Stimulated activated CD8-positive, alpha-beta memory T cell treated with anti-CD3 and anti-CD28 coated beads, Interleukin-4, amount 100 ng/mL, for 1 hour (primary cell): ENCODE results near the gene NTRK2.
"Not testable (repeated sequence)": the region's sequence is repeated elsewhere in the genome, so short reads cannot be mapped to it uniquely, and the experiment has no call there.

ENCODE experiments used
- DNase-seq, 2 donors: peaks; one replicate each; pipeline ENCODE4 v3.0.0-alpha.2; 2020; ENCODE audit warnings: low read depth in 2 of 2, low spot score in 1 of 2

Gene NTRK2

DNA sequence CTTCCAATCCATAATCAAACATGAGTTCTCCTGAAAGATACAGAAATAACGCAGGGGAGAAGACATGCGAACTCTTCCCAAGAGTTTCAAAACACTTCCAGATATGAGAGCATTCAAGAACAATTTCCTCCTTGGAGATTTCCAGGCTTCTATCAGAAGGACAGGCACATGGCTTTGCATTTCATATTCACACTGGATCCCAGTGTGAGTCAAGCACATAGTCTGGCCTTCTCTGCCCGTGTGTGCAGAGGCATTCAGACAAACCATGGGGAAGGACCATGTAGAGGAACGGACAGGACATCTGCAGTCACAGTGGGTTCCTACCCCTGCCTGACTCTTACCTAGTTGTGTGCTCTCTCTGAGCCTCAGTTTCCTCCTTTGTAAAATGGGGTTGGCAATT, 384.5 kb downstream of the NTRK2 start:
- no peak for DNase-seq

DNA sequence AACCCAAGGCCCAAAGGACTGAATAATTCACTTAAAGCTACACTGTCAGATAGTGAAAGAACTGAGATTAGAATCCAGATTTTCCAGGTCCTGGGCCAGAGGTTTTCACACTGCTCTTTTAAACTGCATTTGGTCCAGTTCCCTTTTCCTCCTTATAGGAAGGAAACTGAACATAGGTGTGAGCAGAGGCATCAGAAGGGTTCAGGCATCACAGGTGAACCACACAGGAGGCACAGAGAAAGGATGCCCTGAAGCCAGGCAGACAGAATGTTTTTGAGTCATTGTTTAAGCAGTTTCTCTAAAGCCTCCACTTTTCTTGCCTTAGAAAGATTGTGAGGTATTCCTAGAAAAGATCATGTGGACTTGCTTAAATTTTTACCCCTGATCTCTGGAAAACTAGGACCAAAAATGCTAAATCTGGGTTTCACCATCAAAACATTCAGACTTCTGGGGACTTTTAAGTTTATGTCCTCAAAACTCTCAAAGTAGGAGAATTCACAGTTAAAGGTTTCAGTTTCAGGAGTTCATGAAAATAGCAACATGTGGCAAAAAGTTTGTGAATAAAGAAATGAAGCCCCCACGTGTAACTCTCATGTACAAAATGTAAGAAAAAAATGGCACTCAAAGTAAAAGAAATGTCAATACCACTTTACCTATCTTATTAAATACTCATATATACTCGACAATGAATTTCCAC, 386.1 kb downstream of the NTRK2 start:
- no peak for DNase-seq

GRCh38 chr9:85056203-85056572, 386.7 kb downstream of the NTRK2 start:
- DNase-seq = no peak

DNA sequence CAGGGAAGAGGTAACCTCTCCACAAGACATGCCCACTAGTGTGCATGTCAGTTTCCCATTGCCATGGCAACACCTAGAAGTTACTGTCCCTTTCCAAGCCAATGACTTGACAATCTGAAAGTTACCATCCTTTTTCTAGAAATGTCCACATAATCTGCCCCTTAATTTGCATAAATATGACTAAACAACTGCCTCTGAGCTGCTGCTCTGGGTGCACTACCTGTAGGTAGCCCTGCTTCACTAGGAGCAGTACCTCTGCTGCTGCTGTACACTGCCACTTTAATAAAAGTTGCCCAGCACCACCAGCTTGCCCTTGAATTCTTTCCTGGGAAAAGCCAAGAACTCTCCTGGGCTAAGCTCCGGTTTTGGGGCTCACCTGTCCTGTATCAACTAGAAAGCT, 392.4 kb downstream of the NTRK2 start:
- no peak for DNase-seq

DNA sequence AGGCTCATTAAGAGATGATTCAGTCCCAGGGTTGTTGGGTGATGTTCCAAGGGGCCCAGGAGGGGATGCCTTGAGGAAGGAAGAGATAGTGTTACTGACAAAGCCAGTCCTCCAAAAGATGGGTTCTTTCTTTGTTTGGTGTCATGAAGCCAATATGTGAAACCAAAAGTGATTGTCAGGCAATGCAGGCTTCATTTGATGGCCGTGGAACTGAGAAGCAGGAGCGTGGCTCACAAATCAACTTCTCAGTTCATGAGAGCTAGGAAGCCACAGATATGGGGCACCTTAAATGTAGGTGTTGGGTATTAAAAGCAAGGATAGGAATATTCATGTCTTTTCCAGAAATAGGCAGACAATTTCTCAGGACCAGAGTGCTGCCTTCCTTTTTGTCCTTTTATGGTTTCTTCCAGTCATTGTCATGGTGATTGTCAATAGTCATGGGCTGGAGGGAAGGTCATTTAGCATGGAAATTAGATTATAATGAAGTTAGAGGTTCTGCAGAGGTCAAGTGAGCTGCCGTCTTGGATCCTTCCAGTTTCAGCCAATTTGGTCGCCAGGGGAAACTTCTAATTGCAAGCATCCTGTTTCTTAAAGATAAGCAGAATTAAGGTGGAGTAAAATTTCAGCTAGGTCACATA, 393.0 kb downstream of the NTRK2 start:
- DNase-seq = no peak

DNA sequence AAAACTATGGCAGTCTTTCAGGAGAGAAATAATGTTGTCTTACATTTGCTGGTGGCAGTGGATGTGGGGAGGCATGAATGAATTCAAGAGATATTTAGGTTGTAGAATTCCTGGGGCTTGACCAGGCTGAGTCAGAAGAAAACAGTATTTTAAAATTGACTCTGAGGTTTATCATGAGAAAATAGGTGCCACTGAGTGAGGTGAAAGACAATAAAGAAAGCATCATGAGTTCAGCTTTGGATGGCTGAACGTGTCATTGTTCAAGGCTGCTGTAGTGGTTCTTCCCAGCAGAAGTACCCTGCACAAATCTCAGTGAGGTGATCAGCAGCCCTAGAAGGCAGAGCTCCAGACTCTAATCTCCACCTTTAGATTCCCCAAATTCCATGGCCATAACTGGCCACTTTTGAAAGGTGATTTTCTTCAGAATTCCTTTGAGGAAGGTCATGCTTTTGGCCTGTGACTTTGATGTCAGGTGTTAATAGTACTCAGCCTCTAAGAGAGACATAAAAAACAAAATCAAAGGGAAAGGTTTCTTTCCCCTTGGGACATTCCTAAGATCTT, 395.4 kb downstream of the NTRK2 start:
- no peak for DNase-seq

GRCh38 chr9:85067792-85068191, 398.3 kb downstream of the NTRK2 start:
- DNase-seq = no peak

GRCh38 chr9:85069421-85069820, 399.9 kb downstream of the NTRK2 start:
- not testable (repeated sequence) for DNase-seq
